Measurements from ENCODE around the gene APP.

GRCh38 chr21:25985990-25986389, 184.6 kb downstream of the APP start:
- TF ChIP-seq POLR2A (IDR thresholded peaks at IDR 0.05; ENCODE audit: low read depth, low read length) (no peak), POLR2AphosphoS5 (IDR thresholded peaks at IDR 0.05; ENCODE audit: low read depth, low read length) (no peak), TAF1 (IDR thresholded peaks at IDR 0.05; ENCODE audit: low read depth, low read length) (no peak)

Measured in GM12891 (cell line).